Endothelial cell of umbilical vein (primary cell): ENCODE measurements around the gene PPP3CA. TPM values are rescaled to one million over a fixed set of nuclear protein-coding genes. Genes with fewer than 3 reads are reported as not detected.

Source experiments
- BruUV-seq: library from RNA; stranded (reverse); fragments of 400-500 nt; replicated peaks from 2 replicates; lab custom pipeline; 2021; lab: Mats Ljungman, UMichigan
- CTCF ChIA-PET: fragments of 300-600, 350-600 bp; sonication (Branson Sonifier 250); formaldehyde crosslinking; loops from one replicate; lab custom pipeline; 2021; ENCODE audit warnings: antibody characterized with exemption, inconsistent platforms; lab: Charles Lee
- POLR2A ChIA-PET: fragments of 300-600, 350-600 bp; sonication (Branson Sonifier 250); formaldehyde crosslinking; loops from one replicate; lab custom pipeline; 2021; ENCODE audit warnings: antibody characterized with exemption, inconsistent platforms; lab: Charles Lee
- DNase-seq: peaks from one replicate; pipeline ENCODE4 v3.0.0-alpha.2; 2011; ENCODE audit warnings: low read depth, low spot score
- FAIRE-seq: peaks from 2 replicates; lab custom pipeline; 2011; peaks lifted over from hg19 to GRCh38; lab: Jason Lieb, UNC
- H2AFZ ChIP-seq: 2 replicates; pipeline ENCODE4 v1.6.0; 2012; ENCODE audit warnings: low read depth, low read length, control low read depth, inconsistent platforms
- H3K27ac ChIP-seq: 2 replicates; pipeline ENCODE4 v1.5.1; 2011; ENCODE audit warnings: low read depth, mild to moderate bottlenecking, control low read depth, low read length, moderate library complexity; ENCODE audit not compliant: insufficient read depth
- H3K27me3 ChIP-seq, 2 experiments: 2 replicates each; pipeline versions ENCODE4 v1.6.0 to v1.6.1; 2011; ENCODE audit warnings: low read length in 2 of 2, mixed read lengths in 1 of 2; ENCODE audit not compliant: control insufficient read depth in 2 of 2, insufficient read depth in 2 of 2
- H3K36me3 ChIP-seq, 2 experiments: 2 replicates in 1 of 2; 3 replicates in 1 of 2; pipeline ENCODE4 v1.5.1; 2011; ENCODE audit warnings: low read length in 2 of 2, mild to moderate bottlenecking in 1 of 2, moderate library complexity in 1 of 2; ENCODE audit not compliant: control insufficient read depth in 2 of 2, insufficient read depth in 2 of 2; ENCODE audit errors: extremely low read depth in 1 of 2
- H3K4me1 ChIP-seq: 3 replicates; pipeline ENCODE4 v1.5.1; 2011; ENCODE audit warnings: mild to moderate bottlenecking, low read length; ENCODE audit not compliant: control insufficient read depth, insufficient read depth; ENCODE audit errors: extremely low read depth
- H3K4me2 ChIP-seq: 2 replicates; pipeline ENCODE4 v1.6.1; 2011; ENCODE audit warnings: low read length, control low read depth, mixed read lengths; ENCODE audit not compliant: insufficient read depth
- H3K4me3 ChIP-seq, 3 experiments: fragments of 200-600 bp in 1 of 3; sonication (generic), shearing (Covaris generic) in 1 of 3; replicated peaks in 1 of 3; 2 replicates each; pipeline ENCODE4 v1.5.1; 2011 to 2016; ENCODE audit warnings: control low read depth in 3 of 3, low read length in 3 of 3, mild to moderate bottlenecking in 2 of 3, inconsistent platforms in 1 of 3, low read depth in 1 of 3, moderate library complexity in 1 of 3; ENCODE audit not compliant: insufficient read depth in 1 of 3
- H3K79me2 ChIP-seq: 2 replicates; pipeline ENCODE4 v1.6.0; 2012; ENCODE audit warnings: low read length, inconsistent platforms; ENCODE audit not compliant: control insufficient read depth, insufficient read depth
- H3K9ac ChIP-seq: replicated peaks from 2 replicates; pipeline ENCODE3; 2011; ENCODE audit warnings: low read length, control low read depth; ENCODE audit not compliant: insufficient read depth; ENCODE audit errors: extremely low read depth
- H3K9me1 ChIP-seq: replicated peaks from 3 replicates; pipeline ENCODE4 v1.6.0; 2011; ENCODE audit warnings: mild to moderate bottlenecking, low read length; ENCODE audit not compliant: control insufficient read depth, insufficient read depth; ENCODE audit errors: extremely low read depth
- H3K9me3 ChIP-seq: replicated peaks from 2 replicates; pipeline ENCODE4 v1.5.1; 2012; ENCODE audit warnings: low read length, inconsistent platforms; ENCODE audit not compliant: control insufficient read depth, insufficient read depth
- H4K20me1 ChIP-seq: replicated peaks from 2 replicates; pipeline ENCODE3; 2011; ENCODE audit warnings: mild to moderate bottlenecking, low read length; ENCODE audit not compliant: control insufficient read depth, insufficient read depth; ENCODE audit errors: extremely low read depth
- CTCF ChIP-seq, 2 donors: IDR thresholded peaks; 1 replicate in 1 of 2; 2 replicates in 1 of 2; pipeline ENCODE4 v1.5.1; 2011; ENCODE audit warnings: low read length in 2 of 2, mild to moderate bottlenecking in 2 of 2, moderate library complexity in 2 of 2, control low read depth in 1 of 2, inconsistent platforms in 1 of 2, low read depth in 1 of 2; ENCODE audit not compliant: insufficient read depth in 1 of 2; ENCODE audit errors: extremely low read depth in 1 of 2
- EZH2 ChIP-seq: IDR thresholded peaks from 2 replicates; pipeline ENCODE4 v1.6.1; 2012; ENCODE audit warnings: borderline replicate concordance, low read depth, mild to moderate bottlenecking, moderate library complexity, low read length, inconsistent platforms; ENCODE audit not compliant: severe bottlenecking
- FOS ChIP-seq: IDR thresholded peaks from 2 replicates; pipeline ENCODE4 v1.6.1; 2011; ENCODE audit warnings: mild to moderate bottlenecking, low read length, moderate library complexity, borderline replicate concordance; ENCODE audit not compliant: insufficient read depth
- GATA2 ChIP-seq: IDR thresholded peaks from 2 replicates; pipeline ENCODE4 v1.7.0; 2011; ENCODE audit warnings: low read depth, mild to moderate bottlenecking, moderate library complexity, mixed read lengths, low read length; ENCODE audit not compliant: insufficient read length, insufficient read depth
- JUN ChIP-seq: IDR thresholded peaks from 2 replicates; pipeline ENCODE4 v1.6.1; 2011; ENCODE audit warnings: borderline replicate concordance, low read depth; ENCODE audit not compliant: insufficient read length, insufficient read depth
- MAX ChIP-seq: IDR thresholded peaks from 2 replicates; pipeline ENCODE4 v1.6.1; 2011; ENCODE audit not compliant: insufficient read depth, insufficient read length
- MYC ChIP-seq: IDR thresholded peaks from one replicate; pipeline ENCODE4 v1.6.1; 2011; ENCODE audit warnings: mild to moderate bottlenecking, low read depth, low read length
- POLR2A ChIP-seq: IDR thresholded peaks from 2 replicates; pipeline ENCODE4 v1.6.1; 2012; ENCODE audit warnings: low read depth, mild to moderate bottlenecking, control low read depth, low read length
- POLR2AphosphoS5 ChIP-seq: IDR thresholded peaks from 2 replicates; pipeline ENCODE4 v1.6.1; 2012; ENCODE audit warnings: low read depth, mild to moderate bottlenecking, control low read depth, low read length, moderate library complexity; ENCODE audit not compliant: insufficient read depth
- dilution Hi-C: fragments of 300-500 bp; cut with MboI; formaldehyde crosslinking; loops from one replicate; pipeline ENCODE4 v1.15.0; 2019; ENCODE audit warnings: low sequenced_read_pairs; ENCODE audit not compliant: extremely low pct_ligation_motif_present
- intact Hi-C: fragments of 100-400 bp; cut with micrococcal nuclease; formaldehyde crosslinking; loops from one replicate; pipeline ENCODE4 v1.10.0; 2022
- polyA plus RNA-seq, 4 experiments: library from polyadenylated mRNA; depleted of rRNA in 3 of 4; stranded (reverse) in 3 of 4; unstranded in 1 of 4; fragments of >200 nt; gene quantifications; 2 replicates each; pipeline versions ENCODE4 v1.2.1 to v1.2.3, GENCODE V29; 2011 to 2012; ENCODE audit warnings: missing spikeins in 1 of 4
- total RNA-seq: library from RNA; stranded (reverse); gene quantifications from 2 replicates; pipeline ENCODE4 v1.2.3, GENCODE V29; 2021

PPP3CA gene
- total and polyA plus RNA-seq, 2 donors (not counting 3 experiments of a cell fraction or from before 2014, with no cell fraction given), result 7.0 to 43.3 TPM

- H4K20me1 ChIP-seq, result no peaks in the 10 kb centered on the region
- no peaks in the 10 kb centered on the region for H3K79me2 ChIP-seq
- no TSS peak for BruUV-seq
- FAIRE-seq (no peak), DNase-seq (no peak)
- ChIA-PET CTCF (no interaction called here), POLR2A (no interaction called here)
- intact Hi-C loops (no loop called here), dilution Hi-C loops (no loop called here)
- no peak overlapping the region for H3K4me3 ChIP-seq
- H3K9me3 ChIP-seq, result no peaks in the 10 kb centered on the region
- H3K27ac ChIP-seq, result no peak overlapping the region
- H3K4me1 ChIP-seq, result no peaks in the 10 kb centered on the region
- TF ChIP-seq FOS (no peak), MYC (no peak), POLR2AphosphoS5 (no peak), POLR2A (no peak), CTCF (IDR thresholded peaks at IDR 0.05; ENCODE audit: extremely low read depth in 1 of 2, insufficient read depth in 1 of 2, low read depth in 1 of 2, low read length in 2 of 2) (no peak), GATA2 (no peak), MAX (no peak), JUN (no peak), EZH2 (no peak)
- no peaks in the 10 kb centered on the region for H3K36me3 ChIP-seq
- H3K4me2 ChIP-seq, result no peak overlapping the region
- H3K27me3 ChIP-seq, result no peaks in the 10 kb centered on the region
- no peak overlapping the region for H3K9ac ChIP-seq
- no peak overlapping the region for H2AFZ ChIP-seq
- no peaks in the 10 kb centered on the region for H3K9me1 ChIP-seq
These were observed 19.9 kb upstream of the PPP3CA start for GRCh38 chr4:101367201-101367600.
